GM13977 (cell line): ENCODE measurements around the gene KHNYN.

Experiments
- DNase-seq: peaks from one replicate; pipeline ENCODE4 v3.0.0; 2012; ENCODE audit warnings: low spot score
- in situ Hi-C: fragments of 300-500 bp; cut with MboI; formaldehyde crosslinking; loops from one replicate; pipeline ENCODE4 v1.12.0; 2022; ENCODE audit warnings: low sequenced_read_pairs, low pct_unique_long_range_greater_than_20kb, mixed read lengths, inconsistent platforms; ENCODE audit not compliant: unreplicated experiment
- TF ChIP-seq, protein P1 (sequence below): IDR thresholded peaks from 2 replicates; pipeline ENCODE4 v1.5.1; 2012; ENCODE audit warnings: mild to moderate bottlenecking, control low read depth; ENCODE audit not compliant: insufficient read depth; ENCODE audit errors: extremely low read depth, missing control alignments

Gene KHNYN

DNA sequence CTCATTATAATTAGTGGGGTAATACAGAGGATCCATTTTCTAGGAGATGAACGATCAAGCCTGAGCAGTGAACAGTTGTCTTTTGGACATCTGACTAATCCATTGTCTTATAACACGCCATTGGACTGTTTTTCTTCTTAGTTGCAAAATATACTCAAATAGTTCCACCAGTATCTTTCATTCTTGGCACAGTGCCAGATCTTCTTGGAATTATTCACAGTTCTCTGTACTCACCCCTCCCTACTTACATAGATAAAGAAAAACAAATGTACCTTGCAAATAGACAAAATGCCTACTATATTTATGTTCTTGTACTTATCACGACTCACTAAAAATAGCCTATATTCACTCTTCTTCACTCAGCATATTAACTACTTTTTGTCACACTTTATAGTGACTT lies 4.0 kb upstream of the KHNYN start:
- TF ChIP-seq, protein P1, sequence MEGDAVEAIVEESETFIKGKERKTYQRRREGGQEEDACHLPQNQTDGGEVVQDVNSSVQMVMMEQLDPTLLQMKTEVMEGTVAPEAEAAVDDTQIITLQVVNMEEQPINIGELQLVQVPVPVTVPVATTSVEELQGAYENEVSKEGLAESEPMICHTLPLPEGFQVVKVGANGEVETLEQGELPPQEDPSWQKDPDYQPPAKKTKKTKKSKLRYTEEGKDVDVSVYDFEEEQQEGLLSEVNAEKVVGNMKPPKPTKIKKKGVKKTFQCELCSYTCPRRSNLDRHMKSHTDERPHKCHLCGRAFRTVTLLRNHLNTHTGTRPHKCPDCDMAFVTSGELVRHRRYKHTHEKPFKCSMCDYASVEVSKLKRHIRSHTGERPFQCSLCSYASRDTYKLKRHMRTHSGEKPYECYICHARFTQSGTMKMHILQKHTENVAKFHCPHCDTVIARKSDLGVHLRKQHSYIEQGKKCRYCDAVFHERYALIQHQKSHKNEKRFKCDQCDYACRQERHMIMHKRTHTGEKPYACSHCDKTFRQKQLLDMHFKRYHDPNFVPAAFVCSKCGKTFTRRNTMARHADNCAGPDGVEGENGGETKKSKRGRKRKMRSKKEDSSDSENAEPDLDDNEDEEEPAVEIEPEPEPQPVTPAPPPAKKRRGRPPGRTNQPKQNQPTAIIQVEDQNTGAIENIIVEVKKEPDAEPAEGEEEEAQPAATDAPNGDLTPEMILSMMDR, result no peak
- no peak for DNase-seq
- in situ Hi-C loops, result no loop called here

DNA sequence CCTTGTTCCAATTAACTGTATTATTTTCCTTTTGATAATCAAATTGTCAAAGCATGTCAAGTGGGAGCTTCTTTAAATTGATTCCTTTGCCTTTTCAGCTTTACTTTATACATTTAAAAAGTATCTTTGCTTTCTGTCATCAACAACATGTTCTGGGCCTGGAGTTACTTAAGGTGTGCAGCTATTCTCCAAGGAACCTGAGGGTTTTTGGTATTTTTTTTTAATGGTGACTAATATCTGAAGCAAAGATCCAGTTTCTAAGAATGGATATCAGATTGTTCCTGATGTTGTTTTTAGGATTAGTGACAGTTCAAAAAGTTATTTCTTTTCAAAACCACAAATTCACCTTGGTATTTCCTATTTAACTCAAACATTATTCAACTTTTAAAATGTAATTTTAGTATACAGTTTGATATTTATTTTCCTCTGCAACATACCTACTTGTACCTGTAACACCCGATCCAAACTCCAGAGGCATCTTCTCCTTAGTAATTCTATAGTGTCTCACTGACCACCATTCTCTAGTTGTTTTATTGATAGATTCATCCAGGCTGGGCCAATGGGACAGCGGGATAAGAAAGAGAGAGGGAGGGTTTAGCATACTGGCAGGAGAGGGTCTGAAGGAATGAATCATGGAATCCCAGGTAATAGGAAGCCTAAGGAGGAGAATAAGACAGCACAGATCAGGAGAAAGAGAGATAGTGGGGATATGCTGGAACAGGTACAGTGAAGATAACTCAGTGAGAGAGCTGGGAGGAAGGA lies 3.4 kb upstream of the KHNYN start:
- TF ChIP-seq, protein P1, result no peak
- in situ Hi-C loops, result no loop called here
- no peak for DNase-seq

DNA sequence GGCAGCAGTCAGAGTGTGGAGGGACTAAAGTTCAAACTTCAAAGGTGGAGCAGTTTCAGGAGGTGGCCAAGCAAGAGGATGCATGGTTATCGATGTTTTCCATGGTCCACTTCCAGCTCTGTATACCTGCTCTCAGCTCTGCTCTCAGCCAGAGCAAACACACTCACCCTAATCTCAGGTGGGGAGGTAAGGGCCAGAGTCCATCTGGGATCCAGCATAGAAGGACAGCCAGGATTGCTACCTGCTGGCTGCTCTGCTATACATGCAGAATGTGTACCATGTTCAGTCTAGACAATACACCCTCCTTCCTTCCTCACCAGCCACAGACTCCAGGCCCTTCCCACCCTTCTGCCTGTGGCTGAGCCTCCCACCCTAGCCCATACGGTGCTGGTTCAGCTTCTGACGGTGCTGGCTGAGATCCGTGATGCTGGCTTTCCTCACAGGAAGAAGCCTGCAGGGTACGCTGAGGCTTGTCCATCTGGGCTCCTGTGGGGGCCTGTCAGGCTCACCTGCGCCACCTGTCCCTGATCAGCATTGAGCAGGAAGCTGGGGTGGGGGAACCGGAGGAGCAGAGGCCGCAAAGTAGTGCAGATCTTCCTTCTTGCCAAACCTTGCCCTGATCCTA lies 2.7 kb upstream of the KHNYN start:
- in situ Hi-C loops, result no loop called here
- TF ChIP-seq, protein P1, result no peak
- no peak for DNase-seq

DNA sequence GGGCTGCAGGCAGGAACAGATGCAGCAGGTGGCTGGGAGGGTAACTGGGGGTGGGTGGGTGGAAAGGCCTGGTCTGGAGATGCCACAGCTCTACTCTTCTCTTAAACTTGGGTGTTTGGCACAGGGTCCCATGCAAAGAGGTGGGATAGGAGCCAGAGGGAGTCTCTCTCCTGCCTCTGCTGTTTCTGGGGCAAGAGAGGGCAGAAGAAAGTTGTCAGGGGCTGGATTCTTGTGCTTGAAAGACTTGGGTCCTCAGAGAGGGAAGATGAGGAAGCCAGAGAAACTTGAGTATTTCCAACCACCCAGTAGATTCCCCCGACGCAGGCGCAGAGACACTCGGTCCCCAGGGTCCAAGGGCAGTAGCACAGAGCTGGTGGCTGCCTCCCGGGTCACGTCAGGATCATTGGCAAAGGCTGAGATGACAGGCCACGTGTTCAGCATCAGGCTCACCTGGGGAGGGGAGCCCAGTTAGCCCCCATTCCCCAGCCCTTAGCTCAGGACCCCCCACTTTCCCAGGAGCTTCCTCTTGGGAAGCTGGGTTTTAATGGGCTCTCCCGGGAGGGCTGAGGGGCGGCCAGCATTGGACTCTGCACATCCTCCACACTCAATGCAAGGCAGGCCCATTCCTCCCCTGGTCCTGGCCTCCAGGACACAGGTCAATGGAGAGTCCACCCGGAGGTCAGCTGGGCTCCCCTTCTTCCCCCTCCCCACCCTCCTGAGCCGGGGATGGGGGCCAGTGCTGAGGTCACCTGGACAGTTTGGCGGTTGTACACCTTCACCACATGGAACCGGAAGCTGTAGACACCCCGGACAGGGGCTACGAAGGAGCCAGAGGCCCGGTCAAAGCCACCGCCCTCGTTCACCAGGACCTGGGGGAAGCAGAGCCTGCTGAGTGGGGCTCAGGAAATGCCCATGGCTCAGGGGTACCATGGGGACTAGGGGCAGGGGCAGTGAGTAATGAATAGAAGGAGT lies 1.9 kb upstream of the KHNYN start:
- TF ChIP-seq, protein P1, result no peak
- DNase-seq, result no peak
- in situ Hi-C loops, result no loop called here

DNA sequence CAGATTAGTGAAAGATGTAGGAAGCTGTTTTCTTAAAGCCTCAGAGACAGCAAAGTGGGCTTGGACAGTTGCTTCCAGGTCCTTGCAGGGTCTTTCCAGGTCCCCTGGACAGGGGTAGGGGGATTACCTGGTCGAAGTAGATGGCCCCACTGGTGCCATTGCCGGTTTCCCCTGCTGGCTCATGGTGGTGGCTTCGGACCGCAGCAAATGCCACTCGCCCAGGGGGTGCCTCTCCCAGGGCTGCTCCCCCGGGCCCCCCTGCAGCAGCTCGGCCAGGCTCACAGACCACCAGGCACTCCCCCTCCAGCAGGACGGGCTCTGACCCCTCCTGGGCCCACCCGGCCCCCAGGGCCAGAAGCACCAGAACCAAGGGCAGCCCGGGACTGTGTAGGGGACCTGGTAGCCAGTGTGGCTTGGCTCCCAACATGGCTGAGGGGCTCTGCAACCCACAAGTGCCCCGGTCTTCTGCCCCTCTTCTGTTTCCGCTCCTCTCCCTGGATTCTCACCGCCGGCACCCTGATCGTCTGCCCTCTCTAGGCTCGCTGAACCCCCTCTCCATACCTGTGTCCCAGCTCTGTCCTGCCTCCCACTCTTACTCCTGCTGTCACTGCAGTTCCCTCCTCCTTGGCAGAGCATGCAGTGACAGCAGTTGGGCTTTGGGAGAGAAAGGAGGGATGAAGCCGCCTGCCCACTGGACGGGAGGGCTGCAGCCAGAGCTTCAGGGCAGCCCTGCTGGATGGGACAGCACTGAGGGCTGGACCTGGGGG lies 943 bp upstream of the KHNYN start:
- in situ Hi-C loops, result no loop called here
- TF ChIP-seq, protein P1, result no peak
- no peak for DNase-seq
